Neutrophil (primary cell): ENCODE results near the gene TCF7.

Source experiments
- H3K27ac ChIP-seq: fragments of 200-600 bp; sonication (generic); 2 replicates; pipeline ENCODE4 v1.5.1; 2016; ENCODE audit warnings: mild to moderate bottlenecking, moderate library complexity
- H3K27me3 ChIP-seq: fragments of 200-600 bp; sonication (generic); 2 replicates; pipeline ENCODE4 v1.6.0; 2016; ENCODE audit warnings: mild to moderate bottlenecking
- H3K36me3 ChIP-seq: fragments of 200-600 bp; sonication (generic); 2 replicates; pipeline ENCODE4 v1.5.1; 2017
- H3K4me1 ChIP-seq, 2 experiments: fragments of 200-600 bp in 1 of 2; sonication (generic) in 1 of 2; 1 replicate in 1 of 2; 2 replicates in 1 of 2; pipeline versions ENCODE4 v1.5.1 to v1.6.1; 2013 to 2016; ENCODE audit warnings: low read depth in 1 of 2, low read length in 1 of 2, mild to moderate bottlenecking in 1 of 2, moderate library complexity in 1 of 2; ENCODE audit not compliant: control insufficient read depth in 1 of 2, insufficient read depth in 1 of 2
- H3K4me3 ChIP-seq, 2 experiments: fragments of 200-600 bp in 1 of 2; sonication (generic) in 1 of 2; 1 replicate in 1 of 2; 2 replicates in 1 of 2; pipeline ENCODE4 v1.5.1; 2013 to 2016; ENCODE audit warnings: low read depth in 1 of 2, low read length in 1 of 2, mild to moderate bottlenecking in 1 of 2, moderate library complexity in 1 of 2
- H3K9me3 ChIP-seq: fragments of 200-600 bp; sonication (generic); 2 replicates; pipeline ENCODE4 v1.5.1; 2016
- TF ChIP-seq, protein P1 (sequence below): fragments of 200-600 bp; sonication (generic); IDR thresholded peaks from 2 replicates; pipeline ENCODE4 v1.5.1; 2016; ENCODE audit warnings: antibody characterized with exemption

TCF7 gene

GRCh38 chr5:134131165-134131564 is 16.7 kb downstream of the TCF7 start:
- TF ChIP-seq, protein P1, sequence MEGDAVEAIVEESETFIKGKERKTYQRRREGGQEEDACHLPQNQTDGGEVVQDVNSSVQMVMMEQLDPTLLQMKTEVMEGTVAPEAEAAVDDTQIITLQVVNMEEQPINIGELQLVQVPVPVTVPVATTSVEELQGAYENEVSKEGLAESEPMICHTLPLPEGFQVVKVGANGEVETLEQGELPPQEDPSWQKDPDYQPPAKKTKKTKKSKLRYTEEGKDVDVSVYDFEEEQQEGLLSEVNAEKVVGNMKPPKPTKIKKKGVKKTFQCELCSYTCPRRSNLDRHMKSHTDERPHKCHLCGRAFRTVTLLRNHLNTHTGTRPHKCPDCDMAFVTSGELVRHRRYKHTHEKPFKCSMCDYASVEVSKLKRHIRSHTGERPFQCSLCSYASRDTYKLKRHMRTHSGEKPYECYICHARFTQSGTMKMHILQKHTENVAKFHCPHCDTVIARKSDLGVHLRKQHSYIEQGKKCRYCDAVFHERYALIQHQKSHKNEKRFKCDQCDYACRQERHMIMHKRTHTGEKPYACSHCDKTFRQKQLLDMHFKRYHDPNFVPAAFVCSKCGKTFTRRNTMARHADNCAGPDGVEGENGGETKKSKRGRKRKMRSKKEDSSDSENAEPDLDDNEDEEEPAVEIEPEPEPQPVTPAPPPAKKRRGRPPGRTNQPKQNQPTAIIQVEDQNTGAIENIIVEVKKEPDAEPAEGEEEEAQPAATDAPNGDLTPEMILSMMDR: no peak

GRCh38 chr5:134131578-134132350 is 17.3 kb downstream of the TCF7 start:
- Histone ChIP-seq H3K36me3 (peaks cover 36% of the 10 kb centered on the region), H3K27me3 (no peaks in the 10 kb centered on the region), H3K9me3 (no peaks in the 10 kb centered on the region), H3K4me3 (no peak overlapping the region), H3K4me1 (peaks cover under 1 to 2% of the 10 kb centered on the region in 2 experiments), H3K27ac (no peak overlapping the region)
- TF ChIP-seq, protein P1: no peak

More at GRCh38 chr5:134131165-134131564, 16.7 kb downstream of the TCF7 start:
- H3K27me3 ChIP-seq: no peaks in the 10 kb centered on the region
- no peaks in the 10 kb centered on the region for H3K4me1 ChIP-seq
- no peak overlapping the region for H3K27ac ChIP-seq
- H3K9me3 ChIP-seq: no peaks in the 10 kb centered on the region
- H3K4me3 ChIP-seq: no peak overlapping the region
- H3K36me3 ChIP-seq: peaks cover 33% of the 10 kb centered on the region

- Histone ChIP-seq H3K27me3 (no peaks in the 10 kb centered on the region), H3K36me3 (peaks cover 38% of the 10 kb centered on the region), H3K4me3 (no peak overlapping the region), H3K4me1 (peaks cover 9 to 10% of the 10 kb centered on the region in 2 experiments), H3K9me3 (no peaks in the 10 kb centered on the region), H3K27ac (no peak overlapping the region)
- TF ChIP-seq, protein P1: no peak
These were observed 18.1 kb downstream of the TCF7 start for GRCh38 chr5:134132372-134133187.

DNA sequence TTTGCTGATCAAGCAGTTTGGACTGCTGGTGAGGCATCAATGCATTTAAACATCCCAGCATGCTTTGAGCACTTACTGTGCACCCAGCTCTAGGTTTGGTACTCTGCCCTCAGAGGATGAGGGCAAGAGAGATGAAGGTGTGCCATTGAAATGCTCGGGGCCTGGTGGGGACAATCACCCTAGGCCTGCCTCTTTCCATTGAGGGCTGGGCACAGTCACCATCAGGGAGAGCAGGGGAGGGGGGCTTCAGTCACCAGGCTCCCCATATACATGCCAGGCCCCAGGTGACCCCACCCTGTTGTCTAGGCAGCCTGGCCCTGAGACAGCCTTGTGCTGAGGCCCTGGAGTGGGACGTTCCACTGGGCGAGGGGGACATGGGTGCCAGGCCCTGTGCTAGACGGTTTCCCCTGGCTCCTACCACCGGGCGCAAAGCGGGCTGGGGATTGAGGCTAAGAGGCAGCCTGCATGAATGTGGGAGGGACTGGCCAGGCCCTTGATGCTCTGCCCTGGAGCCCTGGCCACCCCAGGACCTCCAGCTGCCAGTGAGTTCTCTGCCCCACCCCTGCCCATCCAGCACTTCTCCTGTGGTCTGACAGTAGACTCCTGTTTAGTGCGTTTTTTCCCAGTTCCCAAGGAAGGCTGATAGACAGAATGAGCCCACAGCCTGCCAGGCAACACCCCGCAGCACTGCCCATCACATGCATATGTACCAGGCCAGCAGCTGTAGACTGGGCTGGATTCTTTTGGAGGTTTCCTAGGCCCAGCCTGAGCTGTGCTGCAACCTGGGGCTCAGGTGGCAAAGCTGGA is 18.9 kb downstream of the TCF7 start:
- H3K36me3 ChIP-seq: peaks cover 38% of the 10 kb centered on the region
- H3K4me3 ChIP-seq: no peak overlapping the region
- no peaks in the 10 kb centered on the region for H3K27me3 ChIP-seq
- no peak overlapping the region for H3K27ac ChIP-seq
- H3K4me1 ChIP-seq: peaks cover 13 to 15% of the 10 kb centered on the region in 2 experiments
- TF ChIP-seq, protein P1: no peak
- H3K9me3 ChIP-seq: no peaks in the 10 kb centered on the region

GRCh38 chr5:134133995-134134541 is 19.6 kb downstream of the TCF7 start:
- Histone ChIP-seq H3K4me1 (peaks cover 13 to 15% of the 10 kb centered on the region in 2 experiments), H3K4me3 (no peak overlapping the region), H3K27me3 (no peaks in the 10 kb centered on the region), H3K27ac (no peak overlapping the region), H3K36me3 (peaks cover 38% of the 10 kb centered on the region), H3K9me3 (no peaks in the 10 kb centered on the region)
- TF ChIP-seq, protein P1: no peak
